ENCODE data around the gene PACC1. TPM values are rescaled to one million over a fixed set of nuclear protein-coding genes. Genes with fewer than 3 reads are reported as not detected.

PACC1 gene
- total RNA-seq, 1 experiment from 2014 or later, result 17.8 TPM

GRCh38 chr1:212431644-212432043 is 17.0 kb upstream of the PACC1 start:
- TF ChIP-seq, protein P1, sequence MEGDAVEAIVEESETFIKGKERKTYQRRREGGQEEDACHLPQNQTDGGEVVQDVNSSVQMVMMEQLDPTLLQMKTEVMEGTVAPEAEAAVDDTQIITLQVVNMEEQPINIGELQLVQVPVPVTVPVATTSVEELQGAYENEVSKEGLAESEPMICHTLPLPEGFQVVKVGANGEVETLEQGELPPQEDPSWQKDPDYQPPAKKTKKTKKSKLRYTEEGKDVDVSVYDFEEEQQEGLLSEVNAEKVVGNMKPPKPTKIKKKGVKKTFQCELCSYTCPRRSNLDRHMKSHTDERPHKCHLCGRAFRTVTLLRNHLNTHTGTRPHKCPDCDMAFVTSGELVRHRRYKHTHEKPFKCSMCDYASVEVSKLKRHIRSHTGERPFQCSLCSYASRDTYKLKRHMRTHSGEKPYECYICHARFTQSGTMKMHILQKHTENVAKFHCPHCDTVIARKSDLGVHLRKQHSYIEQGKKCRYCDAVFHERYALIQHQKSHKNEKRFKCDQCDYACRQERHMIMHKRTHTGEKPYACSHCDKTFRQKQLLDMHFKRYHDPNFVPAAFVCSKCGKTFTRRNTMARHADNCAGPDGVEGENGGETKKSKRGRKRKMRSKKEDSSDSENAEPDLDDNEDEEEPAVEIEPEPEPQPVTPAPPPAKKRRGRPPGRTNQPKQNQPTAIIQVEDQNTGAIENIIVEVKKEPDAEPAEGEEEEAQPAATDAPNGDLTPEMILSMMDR (IDR thresholded peaks at IDR 0.05; ENCODE audit: unreplicated experiment), result no peak
- no peak overlapping the region for H3K27ac Mint-ChIP-seq (ENCODE audit: unreplicated experiment)
- H3K27me3 Mint-ChIP-seq (ENCODE audit: unreplicated experiment), result no peaks in the 10 kb centered on the region
- BruUV-seq (replicated peaks), result no TSS peak
- no peak for DNase-seq
- H3K36me3 Mint-ChIP-seq (ENCODE audit: insufficient read depth, unreplicated experiment), result peaks cover 11% of the 10 kb centered on the region
- CTCF ChIA-PET, result no interaction called here
- intact Hi-C loops (cut with micrococcal nuclease; ENCODE audit: unreplicated experiment), result no loop called here
- H3K9me3 Mint-ChIP-seq (ENCODE audit: low read depth, unreplicated experiment), result no peaks in the 10 kb centered on the region
- peak overlapping the region; percentile 71 for H3K4me3 Mint-ChIP-seq (ENCODE audit: low read depth, unreplicated experiment)
- peaks cover 32% of the 10 kb centered on the region for H3K4me1 Mint-ChIP-seq (ENCODE audit: low read depth, unreplicated experiment)

DNA sequence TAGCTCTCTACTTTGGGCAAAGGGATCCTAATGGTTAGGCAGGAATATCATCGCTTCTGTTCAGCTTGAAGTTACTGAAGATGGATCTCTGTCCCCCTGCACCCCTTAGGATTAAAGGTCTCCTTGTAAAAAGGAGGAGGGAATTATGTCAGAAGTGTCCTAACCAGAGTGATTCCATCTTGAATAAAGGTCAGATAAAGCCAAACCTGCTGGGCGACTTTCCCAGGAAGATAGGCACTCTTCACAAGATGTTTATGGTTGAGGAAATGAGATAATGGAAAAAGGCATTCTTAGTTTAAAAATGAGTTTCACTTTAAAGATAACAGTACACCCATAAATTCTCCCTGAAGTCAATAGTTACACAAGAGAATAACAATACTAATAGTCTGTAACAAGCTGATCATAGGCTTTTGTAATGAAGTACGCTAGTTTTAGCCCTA is 16.3 kb upstream of the PACC1 start:
- Mint-ChIP-seq H3K36me3 (ENCODE audit: insufficient read depth, unreplicated experiment) (peaks cover 11% of the 10 kb centered on the region), H3K27ac (ENCODE audit: unreplicated experiment) (no peak overlapping the region)

DNA sequence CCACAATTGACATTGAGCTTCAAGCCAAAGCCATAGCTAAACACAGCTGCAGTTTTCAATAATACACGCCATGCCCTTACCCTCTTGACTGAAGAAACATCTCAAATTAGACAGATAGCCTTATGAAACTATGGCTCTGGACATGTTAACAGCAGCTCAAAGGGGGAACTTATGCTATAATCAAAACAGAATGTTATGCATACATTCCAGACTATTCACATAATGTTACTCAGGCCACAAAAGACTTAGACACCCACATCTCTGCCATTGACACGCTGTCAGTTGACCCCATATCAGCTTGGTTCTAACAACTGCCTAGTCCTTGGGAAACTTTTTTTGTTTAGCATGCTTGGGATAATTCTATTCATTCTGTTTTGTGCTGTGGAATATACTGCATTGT is 15.7 kb upstream of the PACC1 start:
- intact Hi-C loops (cut with micrococcal nuclease; ENCODE audit: unreplicated experiment), result no loop called here
- H3K27ac Mint-ChIP-seq (ENCODE audit: unreplicated experiment), result no peak overlapping the region
- no peak for DNase-seq
- peaks cover 32% of the 10 kb centered on the region for H3K4me1 Mint-ChIP-seq (ENCODE audit: low read depth, unreplicated experiment)
- CTCF ChIA-PET, result interaction anchor here (0.6 kb wide), 1 partner anchor 9 kb away, joined by 5 read pairs; no protein-coding TSS in a partner anchor
- no peaks in the 10 kb centered on the region for H3K27me3 Mint-ChIP-seq (ENCODE audit: unreplicated experiment)
- no TSS peak for BruUV-seq (replicated peaks)
- H3K9me3 Mint-ChIP-seq (ENCODE audit: low read depth, unreplicated experiment), result no peaks in the 10 kb centered on the region
- no peak overlapping the region for H3K4me3 Mint-ChIP-seq (ENCODE audit: low read depth, unreplicated experiment)
- H3K36me3 Mint-ChIP-seq (ENCODE audit: insufficient read depth, unreplicated experiment), result peaks cover 11% of the 10 kb centered on the region
- TF ChIP-seq, protein P1 (IDR thresholded peaks at IDR 0.05; ENCODE audit: unreplicated experiment), result no peak

More for the DNA sequence above, 16.3 kb upstream of the PACC1 start:
- Mint-ChIP-seq H3K4me1 (ENCODE audit: low read depth, unreplicated experiment) (peaks cover 32% of the 10 kb centered on the region), H3K27me3 (ENCODE audit: unreplicated experiment) (no peaks in the 10 kb centered on the region), H3K4me3 (ENCODE audit: low read depth, unreplicated experiment) (no peak overlapping the region), H3K9me3 (ENCODE audit: low read depth, unreplicated experiment) (no peaks in the 10 kb centered on the region)
- no TSS peak for BruUV-seq (replicated peaks)
- intact Hi-C loops (cut with micrococcal nuclease; ENCODE audit: unreplicated experiment), result no loop called here
- no peak for DNase-seq
- TF ChIP-seq, protein P1 (IDR thresholded peaks at IDR 0.05; ENCODE audit: unreplicated experiment), result no peak
- CTCF ChIA-PET, result interaction anchor here (0.6 kb wide), 1 partner anchor 10 kb away, joined by 5 read pairs; no protein-coding TSS in a partner anchor

DNA sequence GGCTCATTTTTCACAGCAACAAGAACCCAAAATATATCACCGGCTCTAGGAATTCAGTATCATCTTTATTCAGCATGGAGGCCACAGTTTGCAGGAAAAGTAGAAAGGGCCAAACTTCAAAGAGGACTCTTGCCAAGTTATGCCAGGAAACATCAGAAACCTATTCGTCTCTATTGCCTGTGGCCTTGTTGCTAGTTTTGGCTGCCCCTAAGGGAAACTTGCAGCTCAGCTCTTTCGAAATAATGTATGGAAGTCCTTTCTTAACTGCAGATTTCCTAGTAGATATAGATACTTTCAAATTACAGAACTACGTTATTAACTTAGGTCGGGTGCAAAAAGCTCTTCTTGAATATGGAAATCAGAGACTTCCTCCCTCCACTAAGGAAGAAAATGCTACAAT is 13.8 kb upstream of the PACC1 start:
- H3K4me1 Mint-ChIP-seq (ENCODE audit: low read depth, unreplicated experiment), result peaks cover 22% of the 10 kb centered on the region
- H3K9me3 Mint-ChIP-seq (ENCODE audit: low read depth, unreplicated experiment), result no peaks in the 10 kb centered on the region
- no peak overlapping the region for H3K4me3 Mint-ChIP-seq (ENCODE audit: low read depth, unreplicated experiment)
- no peak overlapping the region for H3K27ac Mint-ChIP-seq (ENCODE audit: unreplicated experiment)
- intact Hi-C loops (cut with micrococcal nuclease; ENCODE audit: unreplicated experiment), result no loop called here
- CTCF ChIA-PET, result no interaction called here
- no peak for DNase-seq
- H3K36me3 Mint-ChIP-seq (ENCODE audit: insufficient read depth, unreplicated experiment), result peaks cover 9% of the 10 kb centered on the region
- BruUV-seq (replicated peaks), result no TSS peak
- TF ChIP-seq, protein P1 (IDR thresholded peaks at IDR 0.05; ENCODE audit: unreplicated experiment), result no peak
- peaks cover 16% of the 10 kb centered on the region for H3K27me3 Mint-ChIP-seq (ENCODE audit: unreplicated experiment)
